LHCN-M2 (cell line): ENCODE measurements around the gene C1orf174. TPM values are rescaled to one million over a fixed set of nuclear protein-coding genes. Genes with fewer than 3 reads are reported as not detected.

ENCODE experiments used
- total RNA-seq: library from RNA; depleted of rRNA; stranded (reverse); fragments of >200 nt; gene quantifications from 2 replicates; pipeline ENCODE4 v1.2.3, GENCODE V29; 2014; rRNA removed

Gene C1orf174
- total RNA-seq, 1 experiment from 2014 or later, result 31.8 TPM

Other genes with a start within 250 kb of the C1orf174 start
- gene TP73, start 247.8 kb downstream of the C1orf174 start, total RNA-seq, result 2.4 and 2.6 TPM in 2 replicates
- not detected in 2 replicates for gene CCDC27, start 147.8 kb downstream of the C1orf174 start, total RNA-seq
- not detected in 2 replicates for gene SMIM1, start 127.5 kb downstream of the C1orf174 start, total RNA-seq
- gene LRRC47, start 103.8 kb downstream of the C1orf174 start, total RNA-seq, result 33.7 and 44.1 TPM in 2 replicates
- 14.6 TPM in 2 replicates for gene CEP104, start 43.1 kb downstream of the C1orf174 start, total RNA-seq
- gene DFFB, start 42.8 kb downstream of the C1orf174 start, total RNA-seq, result 6.6 and 7.2 TPM in 2 replicates